ENCODE data around the gene SLC30A3. TPM values are rescaled to one million over a fixed set of nuclear protein-coding genes. Genes with fewer than 3 reads are reported as not detected.

The SLC30A3 gene
- total RNA-seq, 1 donor from 2014 or later: not detected

DNA sequence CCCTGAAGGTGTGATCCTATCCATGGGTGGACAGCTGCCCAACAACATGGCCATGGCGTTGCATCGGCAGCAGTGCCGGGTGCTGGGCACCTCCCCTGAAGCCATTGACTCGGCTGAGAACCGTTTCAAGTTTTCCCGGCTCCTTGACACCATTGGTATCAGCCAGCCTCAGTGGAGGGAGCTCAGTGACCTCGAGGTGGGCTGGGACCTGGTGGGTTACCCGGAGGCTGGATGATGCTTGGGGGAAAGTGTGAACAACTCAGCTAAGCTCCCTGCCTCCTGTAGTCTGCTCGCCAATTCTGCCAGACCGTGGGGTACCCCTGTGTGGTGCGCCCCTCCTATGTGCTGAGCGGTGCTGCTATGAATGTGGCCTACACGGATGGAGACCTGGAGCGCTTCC is 29.5 kb downstream of the SLC30A3 start:
- no peak for DNase-seq (ENCODE audit: low spot score)

DNA sequence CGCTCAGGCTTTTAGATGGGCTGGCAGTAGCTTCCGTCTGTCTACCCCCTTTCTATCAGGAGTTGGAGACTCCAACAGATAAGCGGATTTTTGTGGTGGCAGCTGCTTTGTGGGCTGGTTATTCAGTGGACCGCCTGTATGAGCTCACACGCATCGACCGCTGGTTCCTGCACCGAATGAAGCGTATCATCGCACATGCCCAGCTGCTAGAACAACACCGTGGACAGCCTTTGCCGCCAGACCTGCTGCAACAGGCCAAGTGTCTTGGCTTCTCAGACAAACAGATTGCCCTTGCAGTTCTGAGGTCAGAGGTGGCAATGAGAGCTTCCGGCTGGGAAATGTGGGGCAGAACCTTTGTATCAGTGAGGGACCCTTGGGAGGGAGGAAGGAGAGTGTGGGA is 30.9 kb downstream of the SLC30A3 start:
- DNase-seq (ENCODE audit: low spot score): no peak

DNA sequence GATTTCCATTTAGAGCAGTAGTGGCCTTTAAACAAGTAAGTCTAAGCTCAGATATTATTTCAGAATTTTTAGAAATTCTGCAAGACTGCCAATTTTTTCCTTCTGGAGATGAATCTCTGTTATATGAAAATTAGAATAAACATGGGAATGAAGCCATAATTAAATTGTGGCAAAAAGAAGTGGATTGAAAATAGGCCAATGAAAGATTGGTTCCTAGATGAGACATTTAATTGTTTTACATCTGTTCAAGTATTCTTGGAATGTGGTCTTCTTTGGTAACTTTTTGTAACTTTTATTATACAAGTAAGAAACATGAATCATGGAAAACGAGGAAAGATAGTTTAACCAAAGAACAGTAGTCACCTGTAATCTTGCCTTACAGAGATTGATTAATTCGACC is 35.3 kb downstream of the SLC30A3 start:
- DNase-seq (ENCODE audit: low spot score): no peak

DNA sequence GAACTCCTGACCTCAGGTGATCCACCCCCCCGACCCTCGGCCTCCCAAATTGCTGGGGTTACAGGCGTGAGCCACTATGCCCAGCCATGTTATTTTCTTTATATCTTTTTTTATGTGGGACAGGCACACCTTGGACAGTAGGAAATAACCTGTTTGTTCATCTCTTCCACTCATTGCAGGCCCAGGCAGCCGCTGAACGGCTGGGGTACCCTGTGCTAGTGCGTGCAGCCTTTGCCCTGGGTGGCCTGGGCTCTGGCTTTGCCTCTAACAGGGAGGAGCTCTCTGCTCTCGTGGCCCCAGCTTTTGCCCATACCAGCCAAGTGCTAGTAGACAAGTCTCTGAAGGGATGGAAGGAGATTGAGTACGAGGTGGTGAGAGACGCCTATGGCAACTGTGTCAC is 37.3 kb downstream of the SLC30A3 start:
- peak; percentile 39 for DNase-seq (ENCODE audit: low spot score)

DNA sequence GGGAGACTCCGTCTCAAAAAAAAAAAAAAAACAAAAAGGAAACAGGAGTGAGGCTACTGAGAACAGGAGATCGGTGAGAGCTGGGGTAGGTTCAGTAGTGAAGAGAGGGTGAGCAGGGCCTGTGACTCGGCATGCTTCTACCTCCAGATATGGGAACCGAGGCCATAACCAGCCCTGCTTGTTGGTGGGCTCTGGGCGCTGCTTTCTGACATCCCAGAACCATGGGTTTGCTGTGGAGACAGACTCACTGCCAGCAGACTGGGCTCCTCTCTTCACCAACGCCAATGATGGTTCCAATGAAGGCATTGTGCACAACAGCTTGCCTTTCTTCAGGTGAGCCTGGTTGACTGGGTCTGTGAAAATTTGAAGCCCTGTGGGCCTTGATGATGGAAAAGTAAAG is 39.4 kb downstream of the SLC30A3 start:
- DNase-seq (ENCODE audit: low spot score): no peak

DNA sequence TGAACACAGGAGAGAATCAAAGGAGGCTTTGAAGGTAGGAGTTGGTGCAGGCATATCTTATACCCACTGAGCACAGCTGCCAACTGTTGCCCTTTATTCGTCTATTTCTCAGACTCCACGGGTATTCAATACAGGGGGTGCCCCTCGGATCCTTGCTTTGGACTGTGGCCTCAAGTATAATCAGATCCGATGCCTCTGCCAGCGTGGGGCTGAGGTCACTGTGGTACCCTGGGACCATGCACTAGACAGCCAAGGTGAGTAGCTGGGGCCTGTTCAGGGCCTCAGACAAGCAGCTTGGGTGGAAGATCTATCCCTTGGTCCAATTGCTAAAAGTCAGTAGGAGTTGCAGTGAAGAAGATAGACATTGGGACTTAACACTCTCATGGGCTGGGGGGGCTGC is 40.4 kb downstream of the SLC30A3 start:
- no peak for DNase-seq (ENCODE audit: low spot score)

DNA sequence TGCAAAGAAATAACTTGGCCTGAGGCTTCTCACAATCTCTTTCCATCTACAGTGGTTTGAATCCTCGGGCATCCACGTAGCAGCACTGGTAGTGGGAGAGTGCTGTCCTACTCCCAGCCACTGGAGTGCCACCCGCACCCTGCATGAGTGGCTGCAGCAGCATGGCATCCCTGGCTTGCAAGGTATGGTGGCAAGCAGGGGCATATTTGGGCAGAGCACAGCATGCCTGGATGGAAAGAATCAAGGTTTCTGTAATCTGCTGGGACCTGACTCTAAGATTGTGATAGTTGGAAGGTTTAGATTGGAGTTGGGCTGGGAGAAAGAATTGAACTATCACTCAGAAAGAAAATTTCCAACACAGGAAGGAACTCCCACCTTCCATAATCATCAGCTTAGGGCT is 41.7 kb downstream of the SLC30A3 start:
- DNase-seq (ENCODE audit: low spot score): no peak

DNA sequence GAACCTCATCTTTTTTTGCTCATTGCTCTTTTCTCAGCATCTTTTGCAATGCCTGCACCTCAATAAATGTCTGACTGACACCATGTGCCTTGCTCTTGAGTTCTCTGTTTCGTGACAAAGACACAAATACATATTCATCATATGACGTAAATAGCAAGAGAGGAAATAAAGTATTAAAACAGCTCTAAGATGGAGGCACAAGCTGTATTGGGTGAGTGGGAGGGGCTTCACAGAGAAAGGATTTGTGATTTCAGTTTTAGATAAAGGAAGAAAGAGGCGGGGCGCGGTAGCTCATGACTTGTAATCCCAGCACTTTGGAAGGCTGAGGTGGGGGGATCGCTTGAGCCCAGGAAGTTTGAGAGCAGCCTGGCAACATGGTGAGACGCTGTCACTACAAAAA is 42.8 kb downstream of the SLC30A3 start:
- no peak for DNase-seq (ENCODE audit: low spot score)

DNA sequence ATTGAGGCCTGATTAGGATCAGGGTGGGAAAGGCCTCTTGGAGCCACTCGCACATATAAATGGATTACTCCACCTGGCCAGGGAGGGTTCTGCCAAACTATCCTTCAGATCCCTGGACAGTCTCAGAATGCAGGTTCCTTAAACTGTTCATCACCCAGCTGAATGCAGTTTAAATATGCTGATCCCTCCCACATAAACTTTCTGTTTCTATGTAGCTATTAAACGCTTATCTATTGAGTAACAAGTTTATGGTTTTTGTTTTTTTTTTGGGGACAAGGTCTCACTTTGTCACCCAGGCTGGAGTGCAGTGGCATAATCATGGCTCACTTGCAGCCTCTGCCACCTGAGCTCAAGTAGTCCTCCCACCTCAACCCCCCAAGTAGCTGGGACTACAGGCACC is 43.8 kb downstream of the SLC30A3 start:
- no peak for DNase-seq (ENCODE audit: low spot score)

DNA sequence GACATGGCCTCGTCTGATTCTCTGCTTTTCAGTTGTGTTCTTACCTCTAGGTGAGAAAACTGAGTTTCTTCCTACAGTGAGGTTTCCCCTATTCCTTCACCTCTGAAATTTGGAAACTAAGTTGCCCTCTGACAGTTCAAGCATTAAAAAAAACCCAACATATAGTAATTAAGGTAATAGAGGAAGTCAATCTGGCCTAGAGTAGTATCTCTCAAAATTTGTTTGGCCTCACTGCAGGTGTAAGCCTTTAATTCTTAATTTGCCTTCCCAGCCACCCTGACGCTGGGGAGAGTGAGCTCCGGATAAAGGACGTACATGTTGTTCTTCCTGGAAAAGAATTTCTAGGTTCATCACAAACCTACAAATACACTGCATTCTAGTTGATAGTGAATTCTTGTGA is 44.2 kb downstream of the SLC30A3 start:
- no peak for DNase-seq (ENCODE audit: low spot score)

DNA sequence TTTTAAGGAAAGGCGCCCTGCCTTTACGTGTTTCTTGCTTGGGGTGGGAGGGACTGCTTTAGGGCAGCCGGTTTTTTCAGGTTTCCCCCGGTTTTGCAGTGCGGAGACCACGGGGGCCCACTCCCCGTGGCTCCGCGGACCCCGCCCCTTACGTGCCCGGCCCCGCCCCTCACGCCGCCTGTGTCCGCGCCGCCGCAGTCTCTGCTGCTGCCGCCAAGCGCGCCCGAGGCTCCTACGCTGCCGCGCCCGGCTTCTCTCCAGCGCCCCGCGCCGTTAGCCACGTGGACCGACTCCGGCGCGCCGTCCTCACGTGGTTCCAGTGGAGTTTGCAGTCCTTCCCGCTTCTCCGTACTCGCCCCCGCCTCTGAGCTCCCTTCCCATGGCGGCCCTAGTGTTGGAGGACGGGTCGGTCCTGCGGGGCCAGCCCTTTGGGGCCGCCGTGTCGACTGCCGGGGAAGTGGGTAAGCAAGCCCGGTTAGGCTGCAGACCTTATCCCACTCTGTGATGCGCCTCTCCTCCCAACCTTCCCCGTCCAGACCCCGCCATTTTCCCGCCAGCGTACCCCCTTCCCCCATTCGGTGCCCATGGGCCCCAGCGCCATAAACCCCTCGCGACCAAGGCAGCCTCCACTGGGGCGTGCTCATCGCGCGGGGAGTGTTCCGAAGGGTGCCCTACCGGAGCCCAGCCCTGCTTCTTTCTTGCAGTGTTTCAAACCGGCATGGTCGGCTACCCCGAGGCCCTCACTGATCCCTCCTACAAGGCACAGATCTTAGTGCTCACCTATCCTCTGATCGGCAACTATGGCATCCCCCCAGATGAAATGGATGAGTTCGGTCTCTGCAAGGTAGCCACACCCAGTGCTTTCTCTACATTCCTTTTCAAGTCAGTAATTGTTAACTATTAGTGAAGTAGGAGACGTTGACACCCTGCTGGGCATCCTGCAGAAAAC is 45.4 kb downstream of the SLC30A3 start, which contains the start of gene CAD:
CAD (plus strand) TSS at position 197 of the 949 bp plus-strand sequence; CDS start at position 380, 183 bp downstream.
- DNase-seq (ENCODE audit: low spot score): peak; percentile 87

DNA sequence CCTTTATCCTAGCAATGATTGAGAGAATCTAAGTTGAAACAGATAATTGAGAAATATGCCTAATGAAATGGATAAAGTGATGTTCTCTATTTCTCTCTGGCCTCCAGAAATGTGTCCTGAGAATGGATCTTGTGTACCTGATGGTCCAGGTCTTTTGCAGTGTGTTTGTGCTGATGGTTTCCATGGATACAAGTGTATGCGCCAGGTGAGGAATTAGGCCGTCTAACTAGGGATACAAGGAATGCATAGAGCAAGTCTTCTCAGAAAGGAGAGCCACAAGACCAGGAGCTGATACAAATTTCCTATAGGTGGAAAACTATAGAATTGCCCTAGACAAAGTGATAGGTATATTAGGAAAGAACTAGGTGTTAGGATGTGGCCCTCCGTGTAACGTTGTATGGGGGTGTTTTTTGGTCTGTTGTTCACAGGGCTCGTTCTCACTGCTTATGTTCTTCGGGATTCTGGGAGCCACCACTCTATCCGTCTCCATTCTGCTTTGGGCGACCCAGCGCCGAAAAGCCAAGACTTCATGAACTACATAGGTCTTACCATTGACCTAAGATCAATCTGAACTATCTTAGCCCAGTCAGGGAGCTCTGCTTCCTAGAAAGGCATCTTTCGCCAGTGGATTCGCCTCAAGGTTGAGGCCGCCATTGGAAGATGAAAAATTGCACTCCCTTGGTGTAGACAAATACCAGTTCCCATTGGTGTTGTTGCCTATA is 46.3 kb downstream of the SLC30A3 start:
- no peak for DNase-seq (ENCODE audit: low spot score)

DNA sequence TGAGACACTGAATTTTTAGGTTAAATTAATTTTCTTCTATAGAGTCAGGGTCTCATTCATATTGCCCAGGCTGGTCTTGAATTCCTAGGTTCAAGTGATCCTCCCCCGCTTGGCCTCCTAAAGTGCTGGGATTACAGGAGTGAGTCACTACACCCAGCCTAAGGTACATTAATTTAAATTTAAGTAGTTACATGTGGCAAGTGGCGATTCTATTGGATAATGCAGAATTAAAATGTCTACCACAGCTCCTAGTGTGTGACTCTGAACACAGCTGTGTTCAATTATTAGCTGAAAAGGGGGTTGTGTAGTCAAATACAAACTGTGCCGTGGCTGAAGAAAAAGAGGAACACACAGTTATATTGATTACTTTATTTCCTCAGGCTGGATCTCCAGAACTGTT is 47.9 kb downstream of the SLC30A3 start:
- no peak for DNase-seq (ENCODE audit: low spot score)

DNA sequence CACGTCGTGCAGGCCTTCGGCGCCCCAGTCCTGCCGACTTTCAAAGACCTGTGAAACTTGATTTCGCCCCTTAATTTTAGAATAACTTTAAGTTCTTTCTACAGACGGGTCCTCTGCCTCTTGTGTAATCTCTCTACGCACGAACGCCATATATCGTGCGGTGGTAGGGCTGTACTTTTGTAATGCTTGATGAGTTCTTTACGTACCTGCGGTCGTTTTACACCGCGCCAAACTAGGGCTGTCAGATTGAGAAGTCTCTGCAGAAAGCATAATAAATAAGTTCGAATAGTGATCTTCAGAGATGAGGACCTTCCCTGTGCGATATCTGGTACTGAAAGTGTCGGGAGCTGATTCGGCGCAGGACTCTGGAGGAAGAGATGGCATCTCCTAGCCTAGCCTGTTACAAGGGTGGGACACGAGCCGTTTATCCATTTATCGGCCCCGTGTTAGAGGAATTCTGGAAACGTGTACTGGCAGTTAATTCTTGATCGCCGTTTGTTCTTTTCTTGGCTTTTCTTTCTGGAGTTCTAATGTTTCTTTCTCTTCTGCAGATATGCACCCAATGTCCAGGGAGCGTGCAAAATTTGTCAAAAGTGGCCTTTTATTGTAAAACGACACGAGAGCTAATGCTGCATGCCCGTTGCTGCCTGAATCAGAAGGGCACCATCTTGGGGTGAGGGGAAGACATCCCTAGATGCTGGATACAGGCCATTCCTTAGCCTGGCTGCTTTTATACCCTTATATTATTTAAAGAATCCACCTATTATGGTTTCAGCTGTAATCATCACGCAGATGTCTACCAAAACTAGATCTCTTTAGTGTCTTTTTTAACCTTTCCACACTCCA is 50.0 kb downstream of the SLC30A3 start:
- no peak for DNase-seq (ENCODE audit: low spot score)

DNA sequence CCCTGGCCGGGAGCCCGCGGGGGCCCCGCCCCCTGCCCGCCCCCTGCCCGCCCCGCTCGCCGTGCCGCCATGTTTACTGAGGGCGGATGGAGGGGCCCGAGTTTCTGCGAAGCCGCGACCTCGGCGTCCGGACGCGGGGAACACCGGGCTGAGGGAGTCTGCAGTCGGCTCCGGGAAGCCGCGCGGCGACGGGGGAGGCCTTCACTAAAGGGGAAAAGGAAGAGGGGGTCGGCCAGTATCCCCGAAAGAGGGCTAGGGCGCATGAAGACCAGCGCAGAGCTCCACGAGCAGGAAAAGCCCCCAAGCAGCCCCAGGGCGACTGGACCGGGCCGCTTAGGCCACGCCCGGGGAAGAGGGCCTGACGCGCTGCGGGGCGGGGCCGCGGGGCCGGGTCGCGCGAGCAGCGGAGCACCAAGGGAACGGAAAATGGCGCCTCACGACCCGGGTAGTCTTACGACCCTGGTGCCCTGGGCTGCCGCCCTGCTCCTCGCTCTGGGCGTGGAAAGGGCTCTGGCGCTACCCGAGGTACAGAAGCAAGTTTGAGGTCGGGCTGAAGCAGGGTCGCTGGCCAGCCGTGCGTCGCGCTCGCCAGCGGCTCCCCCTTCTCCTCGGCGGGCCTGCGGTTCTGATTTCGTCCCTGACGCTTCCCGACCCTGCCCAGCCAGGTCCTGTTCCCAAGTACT is 50.8 kb downstream of the SLC30A3 start, which contains the start of the genes ATRAID and SLC5A6:
ATRAID (plus strand) TSS at position 99 of the 683 bp plus-strand sequence; CDS start at position 427, 328 bp downstream.
SLC5A6 (minus strand) TSS at position 326 of the 683 bp plus-strand sequence. CDS start 4,618 bp downstream, outside the sequence.
- DNase-seq (ENCODE audit: low spot score): peak; percentile 89

DNA sequence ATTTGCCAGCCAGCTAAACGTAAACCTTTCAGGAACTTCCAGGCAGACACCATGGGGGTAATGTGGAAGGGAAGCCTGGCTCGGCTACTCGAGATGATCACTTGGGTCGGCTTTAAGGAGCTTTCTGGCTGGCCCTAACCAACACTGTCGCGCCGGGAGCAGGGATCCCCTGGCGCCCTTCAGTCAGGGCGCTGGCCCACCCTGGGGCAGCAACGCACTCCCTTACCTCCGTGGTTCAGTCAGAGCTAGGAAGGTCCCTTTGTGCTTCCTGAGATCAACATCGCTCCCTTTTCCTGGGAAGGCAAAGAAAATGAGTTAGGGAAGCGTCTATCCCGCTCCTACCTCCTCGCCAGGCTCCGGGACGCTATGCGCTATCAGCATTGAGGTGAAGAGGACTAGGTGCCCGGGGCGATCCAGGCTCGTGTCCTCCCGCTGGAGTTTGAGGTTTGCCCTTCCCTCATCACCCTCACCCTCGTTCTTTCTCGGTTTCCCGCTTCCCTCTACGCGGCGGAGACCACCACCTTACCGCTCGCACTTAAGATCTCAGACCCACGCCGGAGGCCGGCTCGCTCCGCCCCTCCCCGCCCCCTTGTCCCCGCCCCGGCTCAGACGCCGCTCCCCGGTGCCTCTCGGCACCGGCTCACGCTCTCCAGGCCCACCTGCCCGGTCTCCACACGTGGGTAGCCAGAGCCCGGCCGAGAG is 51.5 kb downstream of the SLC30A3 start:
- no peak for DNase-seq (ENCODE audit: low spot score)

DNA sequence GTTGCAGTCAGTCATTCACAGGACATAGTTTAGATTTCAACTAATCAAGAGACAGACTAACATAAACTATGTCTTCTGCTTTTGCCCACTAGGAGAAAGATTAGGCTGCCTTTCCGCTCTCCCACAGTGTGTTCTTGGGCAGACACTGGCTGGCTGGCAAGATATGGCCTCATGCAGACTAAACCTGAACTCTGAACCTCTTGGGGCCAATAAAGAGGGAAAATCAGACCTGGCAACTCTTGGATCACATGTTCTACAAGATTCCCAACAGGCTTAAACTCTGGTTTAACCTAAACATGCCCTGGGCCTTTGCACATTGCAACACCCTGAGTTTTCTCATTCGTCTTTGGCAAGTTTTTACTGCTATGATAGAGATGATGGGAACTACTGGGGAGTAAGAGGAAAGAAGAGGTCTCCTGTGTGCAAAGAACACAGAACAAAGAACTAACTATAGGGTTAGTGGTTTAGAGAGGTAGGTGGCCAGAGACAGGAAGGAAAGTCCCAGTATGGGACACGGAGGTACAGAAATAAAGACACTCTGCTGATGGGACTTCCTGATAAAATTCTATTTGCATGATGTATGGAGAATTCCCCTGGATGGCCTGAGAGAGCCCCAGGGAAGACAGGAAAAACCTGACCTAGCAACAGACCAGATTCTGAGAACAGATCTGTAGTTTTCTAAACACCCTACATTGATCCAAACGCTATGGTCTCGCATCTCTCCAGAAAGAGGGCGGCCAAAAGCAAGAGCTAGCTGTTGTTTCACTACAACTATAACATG is 53.0 kb downstream of the SLC30A3 start:
- no peak for DNase-seq (ENCODE audit: low spot score)

DNA sequence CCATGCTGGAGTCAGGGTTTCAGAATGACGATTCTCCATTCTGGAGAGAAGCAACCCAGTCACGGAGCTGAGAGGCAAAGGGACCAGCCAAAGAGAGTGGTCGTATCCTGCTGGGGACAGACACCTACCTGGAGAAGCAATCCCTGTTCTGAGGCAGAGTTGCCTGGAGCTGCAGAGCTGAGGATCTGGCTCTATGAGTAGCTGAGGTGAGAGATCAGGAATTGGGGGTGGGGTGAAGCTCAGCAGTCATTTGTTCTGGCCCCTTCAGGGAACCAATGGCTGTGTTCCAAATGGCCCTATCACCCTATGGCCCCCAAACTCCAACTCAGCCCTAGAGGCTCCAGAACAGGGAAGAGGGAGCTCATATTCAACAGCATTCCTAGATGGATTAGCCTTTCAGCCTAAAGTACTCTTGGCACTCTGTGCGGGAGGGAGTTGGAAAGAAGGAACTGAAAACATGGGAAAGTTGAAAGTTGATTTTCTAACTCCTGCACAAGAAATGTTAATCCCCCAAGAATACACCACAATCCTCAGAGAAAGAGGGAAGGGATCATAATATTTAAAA is 54.3 kb downstream of the SLC30A3 start:
- no peak for DNase-seq (ENCODE audit: low spot score)

DNA sequence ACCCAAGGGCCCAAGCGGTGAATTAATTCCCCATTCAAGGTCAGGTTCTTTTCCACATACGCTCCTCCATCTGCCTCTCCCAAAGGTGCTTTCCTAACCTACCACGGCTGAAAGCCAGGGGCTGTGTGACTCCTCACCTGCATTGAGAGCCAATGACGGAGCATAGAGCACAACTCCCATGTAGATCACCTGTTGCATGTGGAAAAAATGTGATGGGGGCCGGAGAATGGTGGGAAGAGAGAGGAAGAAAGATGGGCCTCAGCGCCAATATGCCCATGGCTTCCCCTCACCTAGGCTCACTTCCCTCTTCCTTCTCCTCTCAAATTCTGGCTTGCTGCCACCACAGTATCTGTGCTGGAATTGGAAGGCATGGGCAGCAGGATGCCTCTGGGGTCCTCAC is 56.5 kb downstream of the SLC30A3 start:
- DNase-seq (ENCODE audit: low spot score): no peak

Data from ureter (tissue), 1 donor.